ENCODE measurements around the gene HBQ1. TPM values are rescaled to one million over a fixed set of nuclear protein-coding genes. Genes with fewer than 3 reads are reported as not detected.
"Not testable (repeated sequence)": the region's sequence is repeated elsewhere in the genome, so short reads cannot be mapped to it uniquely, and the experiment has no call there.

The HBQ1 gene
- total RNA-seq, 4 donors from 2014 or later: not detected

DNA sequence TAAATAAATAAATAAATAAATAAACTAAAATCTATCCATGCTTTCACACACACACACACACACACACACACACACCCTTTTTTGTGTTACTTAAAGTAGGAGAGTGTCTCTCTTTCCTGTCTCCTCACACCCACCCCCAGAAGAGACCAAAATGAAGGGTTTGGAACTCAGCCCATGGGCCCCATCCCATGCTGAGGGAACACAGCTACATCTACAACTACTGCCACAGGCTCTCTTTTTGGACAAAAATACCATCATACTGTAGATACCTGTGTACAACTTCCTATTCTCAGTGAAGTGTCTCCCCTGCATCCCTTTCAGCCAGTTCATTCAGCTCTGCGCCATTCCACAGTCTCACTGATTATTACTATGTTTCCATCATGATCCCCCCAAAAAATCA, 9.5 kb upstream of the HBQ1 start:
- intact Hi-C loops (cut with DNase I): no loop called here
- Histone ChIP-seq H3K27me3 (peaks cover 33% of the 10 kb centered on the region), H3K4me3 (replicated peaks in 1 of 3) (no peak overlapping the region), H3K36me3 (no peaks in the 10 kb centered on the region), H3K4me1 (peaks cover 6 to 9% of the 10 kb centered on the region in 2 donors), H3K9me3 (no peaks in the 10 kb centered on the region), H3K27ac (no peak overlapping the region)
- TF ChIP-seq POLR2A (IDR thresholded peaks at IDR 0.05): no peak
- TF ChIP-seq, protein P1, sequence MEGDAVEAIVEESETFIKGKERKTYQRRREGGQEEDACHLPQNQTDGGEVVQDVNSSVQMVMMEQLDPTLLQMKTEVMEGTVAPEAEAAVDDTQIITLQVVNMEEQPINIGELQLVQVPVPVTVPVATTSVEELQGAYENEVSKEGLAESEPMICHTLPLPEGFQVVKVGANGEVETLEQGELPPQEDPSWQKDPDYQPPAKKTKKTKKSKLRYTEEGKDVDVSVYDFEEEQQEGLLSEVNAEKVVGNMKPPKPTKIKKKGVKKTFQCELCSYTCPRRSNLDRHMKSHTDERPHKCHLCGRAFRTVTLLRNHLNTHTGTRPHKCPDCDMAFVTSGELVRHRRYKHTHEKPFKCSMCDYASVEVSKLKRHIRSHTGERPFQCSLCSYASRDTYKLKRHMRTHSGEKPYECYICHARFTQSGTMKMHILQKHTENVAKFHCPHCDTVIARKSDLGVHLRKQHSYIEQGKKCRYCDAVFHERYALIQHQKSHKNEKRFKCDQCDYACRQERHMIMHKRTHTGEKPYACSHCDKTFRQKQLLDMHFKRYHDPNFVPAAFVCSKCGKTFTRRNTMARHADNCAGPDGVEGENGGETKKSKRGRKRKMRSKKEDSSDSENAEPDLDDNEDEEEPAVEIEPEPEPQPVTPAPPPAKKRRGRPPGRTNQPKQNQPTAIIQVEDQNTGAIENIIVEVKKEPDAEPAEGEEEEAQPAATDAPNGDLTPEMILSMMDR (IDR thresholded peaks at IDR 0.05): no peak
- no peak for DNase-seq
- WGBS, 2 donors: 48 to 88% methylated on average over 1 of the region's 1 CpG

DNA sequence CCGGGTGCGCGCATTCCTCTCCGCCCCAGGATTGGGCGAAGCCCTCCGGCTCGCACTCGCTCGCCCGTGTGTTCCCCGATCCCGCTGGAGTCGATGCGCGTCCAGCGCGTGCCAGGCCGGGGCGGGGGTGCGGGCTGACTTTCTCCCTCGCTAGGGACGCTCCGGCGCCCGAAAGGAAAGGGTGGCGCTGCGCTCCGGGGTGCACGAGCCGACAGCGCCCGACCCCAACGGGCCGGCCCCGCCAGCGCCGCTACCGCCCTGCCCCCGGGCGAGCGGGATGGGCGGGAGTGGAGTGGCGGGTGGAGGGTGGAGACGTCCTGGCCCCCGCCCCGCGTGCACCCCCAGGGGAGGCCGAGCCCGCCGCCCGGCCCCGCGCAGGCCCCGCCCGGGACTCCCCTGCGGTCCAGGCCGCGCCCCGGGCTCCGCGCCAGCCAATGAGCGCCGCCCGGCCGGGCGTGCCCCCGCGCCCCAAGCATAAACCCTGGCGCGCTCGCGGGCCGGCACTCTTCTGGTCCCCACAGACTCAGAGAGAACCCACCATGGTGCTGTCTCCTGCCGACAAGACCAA, 7.8 kb upstream of the HBQ1 start, which contains the start of gene HBA2:
Gene HBA2 (plus strand): TSS at position 503 of the 568 bp plus-strand sequence. CDS start 37 bp downstream, at position 540.
- intact Hi-C loops (cut with DNase I); DNase-seq; H3K4me3 ChIP-seq (replicated peaks in 1 of 3); H3K9me3 ChIP-seq; H3K27ac ChIP-seq; H3K36me3 ChIP-seq; H3K4me1 ChIP-seq: not testable (repeated sequence)
- H3K27me3 ChIP-seq: peaks cover 21% of the 10 kb centered on the region
- WGBS, 2 donors: no CpG with 5 or more reads among the region's 74 CpGs

DNA sequence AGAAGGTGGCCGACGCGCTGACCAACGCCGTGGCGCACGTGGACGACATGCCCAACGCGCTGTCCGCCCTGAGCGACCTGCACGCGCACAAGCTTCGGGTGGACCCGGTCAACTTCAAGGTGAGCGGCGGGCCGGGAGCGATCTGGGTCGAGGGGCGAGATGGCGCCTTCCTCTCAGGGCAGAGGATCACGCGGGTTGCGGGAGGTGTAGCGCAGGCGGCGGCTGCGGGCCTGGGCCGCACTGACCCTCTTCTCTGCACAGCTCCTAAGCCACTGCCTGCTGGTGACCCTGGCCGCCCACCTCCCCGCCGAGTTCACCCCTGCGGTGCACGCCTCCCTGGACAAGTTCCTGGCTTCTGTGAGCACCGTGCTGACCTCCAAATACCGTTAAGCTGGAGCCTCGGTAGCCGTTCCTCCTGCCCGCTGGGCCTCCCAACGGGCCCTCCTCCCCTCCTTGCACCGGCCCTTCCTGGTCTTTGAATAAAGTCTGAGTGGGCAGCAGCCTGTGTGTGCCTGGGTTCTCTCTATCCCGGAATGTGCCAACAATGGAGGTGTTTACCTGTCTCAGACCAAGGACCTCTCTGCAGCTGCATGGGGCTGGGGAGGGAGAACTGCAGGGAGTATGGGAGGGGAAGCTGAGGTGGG, 6.9 kb upstream of the HBQ1 start:
- H3K4me3 ChIP-seq (replicated peaks in 1 of 3); H3K36me3 ChIP-seq; H3K9me3 ChIP-seq; DNase-seq; H3K4me1 ChIP-seq; H3K27ac ChIP-seq; intact Hi-C loops (cut with DNase I): not testable (repeated sequence)
- H3K27me3 ChIP-seq: peaks cover 20% of the 10 kb centered on the region
- 7% methylated on average over 10 of the region's 44 CpGs; no CpG with 5 or more reads in 1 of the 2 donors for WGBS, 2 donors

DNA sequence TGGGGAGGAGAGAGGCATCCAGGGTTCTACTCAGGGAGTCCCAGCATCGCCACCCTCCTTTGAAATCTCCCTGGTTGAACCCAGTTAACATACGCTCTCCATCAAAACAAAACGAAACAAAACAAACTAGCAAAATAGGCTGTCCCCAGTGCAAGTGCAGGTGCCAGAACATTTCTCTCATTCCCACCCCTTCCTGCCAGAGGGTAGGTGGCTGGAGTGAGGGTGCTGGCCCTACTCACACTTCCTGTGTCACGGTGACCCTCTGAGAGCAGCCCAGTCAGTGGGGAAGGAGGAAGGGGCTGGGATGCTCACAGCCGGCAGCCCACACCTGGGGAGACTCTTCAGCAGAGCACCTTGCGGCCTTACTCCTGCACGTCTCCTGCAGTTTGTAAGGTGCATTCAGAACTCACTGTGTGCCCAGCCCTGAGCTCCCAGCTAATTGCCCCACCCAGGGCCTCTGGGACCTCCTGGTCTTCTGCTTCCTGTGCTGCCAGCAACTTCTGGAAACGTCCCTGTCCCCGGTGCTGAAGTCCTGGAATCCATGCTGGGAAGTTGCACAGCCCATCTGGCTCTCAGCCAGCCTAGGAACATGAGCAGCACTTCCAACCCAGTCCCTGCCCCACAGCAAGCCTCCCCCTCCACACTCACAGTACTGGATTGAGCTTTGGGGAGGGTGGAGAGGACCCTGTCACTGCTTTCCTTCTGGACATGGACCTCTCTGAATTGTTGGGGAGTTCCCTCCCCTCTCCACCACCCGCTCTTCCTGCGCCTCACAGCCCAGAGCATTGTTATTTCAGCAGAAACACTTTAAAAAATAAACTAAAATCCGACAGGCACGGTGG, 6.1 kb upstream of the HBQ1 start:
- H3K27me3 ChIP-seq: peaks cover 21% of the 10 kb centered on the region
- H3K4me3 ChIP-seq (replicated peaks in 1 of 3); H3K9me3 ChIP-seq; H3K27ac ChIP-seq; intact Hi-C loops (cut with DNase I); H3K36me3 ChIP-seq; H3K4me1 ChIP-seq: not testable (repeated sequence)
- peak; percentile 26 to 33 for DNase-seq
- WGBS, 2 donors: 0 to 5% methylated on average over 4 to 7 of the region's 13 CpGs

DNA sequence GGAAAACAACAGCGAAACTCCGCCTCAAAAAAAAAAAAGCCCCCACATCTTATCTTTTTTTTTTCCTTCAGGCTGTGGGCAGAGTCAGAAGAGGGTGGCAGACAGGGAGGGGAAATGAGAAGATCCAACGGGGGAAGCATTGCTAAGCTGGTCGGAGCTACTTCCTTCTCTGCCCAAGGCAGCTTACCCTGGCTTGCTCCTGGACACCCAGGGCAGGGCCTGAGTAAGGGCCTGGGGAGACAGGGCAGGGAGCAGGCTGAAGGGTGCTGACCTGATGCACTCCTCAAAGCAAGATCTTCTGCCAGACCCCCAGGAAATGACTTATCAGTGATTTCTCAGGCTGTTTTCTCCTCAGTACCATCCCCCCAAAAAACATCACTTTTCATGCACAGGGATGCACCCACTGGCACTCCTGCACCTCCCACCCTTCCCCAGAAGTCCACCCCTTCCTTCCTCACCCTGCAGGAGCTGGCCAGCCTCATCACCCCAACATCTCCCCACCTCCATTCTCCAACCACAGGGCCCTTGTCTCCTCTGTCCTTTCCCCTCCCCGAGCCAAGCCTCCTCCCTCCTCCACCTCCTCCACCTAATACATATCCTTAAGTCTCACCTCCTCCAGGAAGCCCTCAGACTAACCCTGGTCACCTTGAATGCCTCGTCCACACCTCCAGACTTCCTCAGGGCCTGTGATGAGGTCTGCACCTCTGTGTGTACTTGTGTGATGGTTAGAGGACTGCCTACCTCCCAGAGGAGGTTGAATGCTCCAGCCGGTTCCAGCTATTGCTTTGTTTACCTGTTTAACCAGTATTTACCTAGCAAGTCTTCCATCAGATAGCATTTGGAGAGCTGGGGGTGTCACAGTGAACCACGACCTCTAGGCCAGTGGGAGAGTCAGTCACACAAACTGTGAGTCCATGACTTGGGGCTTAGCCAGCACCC, 5.0 kb upstream of the HBQ1 start:
- peaks cover 0 to 4% of the 10 kb centered on the region in 2 donors for H3K4me1 ChIP-seq
- H3K36me3 ChIP-seq: no peaks in the 10 kb centered on the region
- H3K9me3 ChIP-seq: no peaks in the 10 kb centered on the region
- H3K27me3 ChIP-seq: peaks cover 31% of the 10 kb centered on the region
- WGBS, 2 donors: 18 to 30% methylated on average over 7 of the region's 8 CpGs
- no peak for TF ChIP-seq POLR2A (IDR thresholded peaks at IDR 0.05)
- TF ChIP-seq, protein P1 (IDR thresholded peaks at IDR 0.05): no peak
- H3K4me3 ChIP-seq (replicated peaks in 1 of 3): no peak overlapping the region
- no peak overlapping the region for H3K27ac ChIP-seq
- no peak for DNase-seq
- intact Hi-C loops (cut with DNase I): no loop called here

DNA sequence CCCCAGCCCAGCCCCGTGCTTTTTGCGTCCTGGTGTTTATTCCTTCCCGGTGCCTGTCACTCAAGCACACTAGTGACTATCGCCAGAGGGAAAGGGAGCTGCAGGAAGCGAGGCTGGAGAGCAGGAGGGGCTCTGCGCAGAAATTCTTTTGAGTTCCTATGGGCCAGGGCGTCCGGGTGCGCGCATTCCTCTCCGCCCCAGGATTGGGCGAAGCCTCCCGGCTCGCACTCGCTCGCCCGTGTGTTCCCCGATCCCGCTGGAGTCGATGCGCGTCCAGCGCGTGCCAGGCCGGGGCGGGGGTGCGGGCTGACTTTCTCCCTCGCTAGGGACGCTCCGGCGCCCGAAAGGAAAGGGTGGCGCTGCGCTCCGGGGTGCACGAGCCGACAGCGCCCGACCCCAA, 4.3 kb upstream of the HBQ1 start:
- DNase-seq; H3K9me3 ChIP-seq; H3K27ac ChIP-seq; H3K4me3 ChIP-seq (replicated peaks in 1 of 3); H3K36me3 ChIP-seq; intact Hi-C loops (cut with DNase I): not testable (repeated sequence)
- no CpG with 5 or more reads among the region's 39 CpGs for WGBS, 2 donors
- Histone ChIP-seq H3K4me1 (peaks cover 7 to 11% of the 10 kb centered on the region in 2 donors), H3K27me3 (peaks cover 29% of the 10 kb centered on the region)

DNA sequence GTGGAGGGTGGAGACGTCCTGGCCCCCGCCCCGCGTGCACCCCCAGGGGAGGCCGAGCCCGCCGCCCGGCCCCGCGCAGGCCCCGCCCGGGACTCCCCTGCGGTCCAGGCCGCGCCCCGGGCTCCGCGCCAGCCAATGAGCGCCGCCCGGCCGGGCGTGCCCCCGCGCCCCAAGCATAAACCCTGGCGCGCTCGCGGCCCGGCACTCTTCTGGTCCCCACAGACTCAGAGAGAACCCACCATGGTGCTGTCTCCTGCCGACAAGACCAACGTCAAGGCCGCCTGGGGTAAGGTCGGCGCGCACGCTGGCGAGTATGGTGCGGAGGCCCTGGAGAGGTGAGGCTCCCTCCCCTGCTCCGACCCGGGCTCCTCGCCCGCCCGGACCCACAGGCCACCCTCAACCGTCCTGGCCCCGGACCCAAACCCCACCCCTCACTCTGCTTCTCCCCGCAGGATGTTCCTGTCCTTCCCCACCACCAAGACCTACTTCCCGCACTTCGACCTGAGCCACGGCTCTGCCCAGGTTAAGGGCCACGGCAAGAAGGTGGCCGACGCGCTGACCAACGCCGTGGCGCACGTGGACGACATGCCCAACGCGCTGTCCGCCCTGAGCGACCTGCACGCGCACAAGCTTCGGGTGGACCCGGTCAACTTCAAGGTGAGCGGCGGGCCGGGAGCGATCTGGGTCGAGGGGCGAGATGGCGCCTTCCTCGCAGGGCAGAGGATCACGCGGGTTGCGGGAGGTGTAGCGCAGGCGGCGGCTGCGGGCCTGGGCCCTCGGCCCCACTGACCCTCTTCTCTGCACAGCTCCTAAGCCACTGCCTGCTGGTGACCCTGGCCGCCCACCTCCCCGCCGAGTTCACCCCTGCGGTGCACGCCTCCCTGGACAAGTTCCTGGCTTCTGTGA, 3.5 kb upstream of the HBQ1 start, which contains the start of gene HBA1:
Gene HBA1 (plus strand): TSS at position 204 of the 906 bp plus-strand sequence. CDS start 37 bp downstream, at position 241.
- Histone ChIP-seq H3K4me1 (peaks cover 10 to 18% of the 10 kb centered on the region in 2 donors), H3K27me3 (peaks cover 23% of the 10 kb centered on the region)
- 0 to 1% methylated on average over 2 to 22 of the region's 88 CpGs for WGBS, 2 donors
- DNase-seq; H3K9me3 ChIP-seq; intact Hi-C loops (cut with DNase I); H3K27ac ChIP-seq; H3K4me3 ChIP-seq (replicated peaks in 1 of 3); H3K36me3 ChIP-seq: not testable (repeated sequence)

All from thyroid gland (tissue), 4 donors.